Prostate gland (tissue), 2 donors: ENCODE data around the gene HOXD11. TPM values are rescaled to one million over a fixed set of nuclear protein-coding genes. Genes with fewer than 3 reads are reported as not detected.
A peak's percentile ranks its signal among the peaks of the same experiment; 100 is the strongest.

Source experiments
- DNase-seq: peaks from one replicate; pipeline ENCODE4 v3.0.0-alpha.2; 2019; ENCODE audit warnings: low spot score
- H3K27ac ChIP-seq, 2 donors: fragments of 200-600 bp; sonication (generic); 2 replicates each; pipeline ENCODE4 v1.5.1; 2017 to 2019
- H3K27me3 ChIP-seq: fragments of 200-600 bp; sonication (generic); replicated peaks from 2 replicates; pipeline ENCODE4 v1.5.1; 2019; ENCODE audit not compliant: insufficient read depth
- H3K36me3 ChIP-seq, 2 donors: fragments of 200-600 bp; sonication (generic); 1 replicate in 1 of 2; 2 replicates in 1 of 2; pipeline versions ENCODE4 v1.5.1 to v1.8.1; 2017 to 2019
- H3K4me1 ChIP-seq: fragments of 200-600 bp; sonication (generic); replicated peaks from 2 replicates; pipeline ENCODE4 v1.5.1; 2019
- H3K4me3 ChIP-seq, 2 donors: fragments of 200-600 bp; sonication (generic); 2 replicates each; pipeline ENCODE4 v1.5.1; 2017 to 2019
- H3K9me3 ChIP-seq: fragments of 200-600 bp; sonication (generic); 2 replicates; pipeline ENCODE4 v1.5.1; 2017
- CTCF ChIP-seq, 4 experiments: fragments of 200-600 bp in 2 of 4; fragments of 450-650 bp in 2 of 4; sonication (generic) in 2 of 4; IDR thresholded peaks; 1 replicate in 3 of 4; 2 replicates in 1 of 4; pipeline ENCODE4 v1.5.1; 2016 to 2019; ENCODE audit warnings: antibody characterized with exemption in 4 of 4, mild to moderate bottlenecking in 2 of 4, moderate library complexity in 2 of 4
- POLR2A ChIP-seq: fragments of 450-650 bp; IDR thresholded peaks from one replicate; pipeline ENCODE4 v1.6.1; 2016; ENCODE audit warnings: antibody characterized with exemption, mild to moderate bottlenecking
- POLR2AphosphoS5 ChIP-seq: sonication (generic); formaldehyde crosslinking; IDR thresholded peaks from one replicate; pipeline ENCODE4 v1.6.1; 2017; ENCODE audit warnings: antibody characterized with exemption
- WGBS: methylation state at CpG from one replicate; pipeline ENCODE4 v1.1.5; 2018; 5-methylcytosine and 5-hydroxymethylcytosine counted together
- intact Hi-C: fragments of 100-400 bp; cut with DNase I; formaldehyde crosslinking; loops from one replicate; pipeline ENCODE4 v1.14.2; 2022
- total RNA-seq, 2 donors: library from RNA; depleted of rRNA; stranded (reverse); fragments of >200 nt; gene quantifications; one replicate each; pipeline ENCODE4 v1.1.0, GENCODE V29; 2016

Gene HOXD11
- total RNA-seq, 2 donors from 2014 or later: 8.0 to 14.9 TPM

GRCh38 chr2:176122052-176122682 lies 15.1 kb downstream of the HOXD11 start:
- H3K4me3 ChIP-seq: peak overlapping the region; percentile 17 to 29
- H3K27me3 ChIP-seq: peaks cover 6% of the 10 kb centered on the region
- 44% methylated on average over 47 of the region's 47 CpGs for WGBS
- H3K27ac ChIP-seq: peak overlapping the region; percentile 20 to 62
- DNase-seq: no peak
- intact Hi-C loops: loop anchor here (5.0 to 10.0 kb wide), 2 partner anchors 515 to 693 kb away; no protein-coding TSS in a partner anchor
- H3K4me1 ChIP-seq: no peaks in the 10 kb centered on the region
- no peaks in the 10 kb centered on the region for H3K36me3 ChIP-seq
- TF ChIP-seq CTCF (IDR thresholded peaks at IDR 0.05) (no peak), POLR2AphosphoS5 (no peak), POLR2A (no peak)
- H3K9me3 ChIP-seq: no peaks in the 10 kb centered on the region

- H3K27ac ChIP-seq: peak within 1 kb of the TSS; percentile 29 to 62
- no peak for DNase-seq
- H3K4me3 ChIP-seq: peak within 1 kb of the TSS; percentile 17 to 29
- WGBS: 62% methylated on average over 79 of the region's 84 CpGs
- no peaks in the 10 kb centered on the region for H3K9me3 ChIP-seq
- H3K36me3 ChIP-seq: no peaks in the 10 kb centered on the region
- peaks cover 3% of the 10 kb centered on the region for H3K27me3 ChIP-seq
- intact Hi-C loops: loop anchor here (5.0 to 10.0 kb wide), 2 partner anchors 514 to 692 kb away; no protein-coding TSS in a partner anchor
- H3K4me1 ChIP-seq: no peaks in the 10 kb centered on the region
- no peak for TF ChIP-seq POLR2AphosphoS5
Observed at GRCh38 chr2:176122683-176123410, 15.8 kb downstream of the HOXD11 start, which contains the start of gene HOXD9. HOXD9 (plus strand) TSS chr2:176122719; CDS start chr2:176122769, 50 bp downstream.

- Histone ChIP-seq H3K27ac (peak overlapping the region in 1 of 2 donors; percentile 62), H3K4me1 (no peaks in the 10 kb centered on the region), H3K36me3 (no peaks in the 10 kb centered on the region), H3K4me3 (peak overlapping the region; percentile 17 to 29), H3K27me3 (no peaks in the 10 kb centered on the region), H3K9me3 (no peaks in the 10 kb centered on the region)
- WGBS: 67% methylated on average over 40 of the region's 40 CpGs
- no peak for DNase-seq
- TF ChIP-seq POLR2AphosphoS5: no peak
- no peak for TF ChIP-seq CTCF (IDR thresholded peaks at IDR 0.05)
- TF ChIP-seq POLR2A: no peak
- intact Hi-C loops: loop anchor here (5.0 to 10.0 kb wide), 2 partner anchors 514 to 691 kb away; no protein-coding TSS in a partner anchor
Observed at GRCh38 chr2:176123411-176124109, 16.5 kb downstream of the HOXD11 start.

- Histone ChIP-seq H3K4me1 (no peaks in the 10 kb centered on the region), H3K27ac (peak overlapping the region in 1 of 2 donors; percentile 62), H3K27me3 (no peaks in the 10 kb centered on the region), H3K36me3 (no peaks in the 10 kb centered on the region), H3K9me3 (no peaks in the 10 kb centered on the region), H3K4me3 (peak overlapping the region in 1 of 2 donors; percentile 29)
- WGBS: 83% methylated on average over 34 of the region's 34 CpGs
- intact Hi-C loops: loop anchor here (5.0 to 10.0 kb wide), 2 partner anchors 513 to 690 kb away; no protein-coding TSS in a partner anchor
- no peak for TF ChIP-seq CTCF (IDR thresholded peaks at IDR 0.05)
- TF ChIP-seq POLR2A: no peak
- no peak for TF ChIP-seq POLR2AphosphoS5
- no peak for DNase-seq
Observed at GRCh38 chr2:176124110-176124946, 17.2 kb downstream of the HOXD11 start.
